ENCODE measurements around the gene NDUFS5. TPM values are rescaled to one million over a fixed set of nuclear protein-coding genes. Genes with fewer than 3 reads are reported as not detected.
A peak's percentile ranks its signal among the peaks of the same experiment; 100 is the strongest.

The NDUFS5 gene
- polyA plus RNA-seq, 1 experiment = 223 TPM

DNA sequence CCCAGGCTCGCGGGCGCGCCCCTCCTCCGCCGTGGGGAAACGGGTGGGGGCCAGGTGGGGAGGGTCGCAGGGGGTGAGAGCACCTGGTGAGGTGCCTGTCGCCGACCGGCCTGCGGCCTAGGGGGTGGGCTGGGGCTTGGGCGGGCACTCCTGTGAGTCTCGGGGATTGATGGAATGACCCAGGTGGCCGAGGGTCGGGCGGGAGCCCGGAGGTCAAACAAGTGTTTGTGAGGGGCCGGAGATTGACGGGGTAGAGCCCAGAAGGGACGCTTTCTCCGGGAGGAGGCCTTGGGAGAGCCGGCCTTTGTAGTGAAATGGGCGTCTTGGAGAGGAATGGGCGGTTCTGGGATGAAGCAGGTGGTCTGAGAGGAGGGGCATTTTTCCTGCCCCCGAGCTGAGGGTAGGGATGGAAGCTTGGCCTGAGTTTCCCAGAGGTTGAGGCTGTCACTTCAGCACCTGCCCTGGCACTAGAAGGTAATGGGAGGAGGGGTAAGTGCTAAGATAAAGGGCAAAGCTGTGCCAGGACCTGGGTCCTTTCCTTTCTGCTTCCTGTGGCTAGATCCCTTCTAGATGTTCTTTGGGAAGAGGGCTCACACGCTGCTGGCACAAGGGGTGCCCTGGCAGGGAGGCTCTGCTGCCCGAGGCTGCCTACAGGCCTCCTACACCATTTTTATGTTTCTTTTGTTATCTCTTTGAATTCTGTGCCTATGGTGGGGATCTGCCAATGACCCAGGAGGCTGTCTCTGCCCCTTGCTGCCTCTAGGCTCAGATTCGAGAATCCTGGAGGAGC, 56.1 kb downstream of the NDUFS5 start:
- POLR2A ChIA-PET = no interaction called here
- TF ChIP-seq CTCF (IDR thresholded peaks at IDR 0.05; ENCODE audit: insufficient read depth, low read depth, low read length) = no peak

GRCh38 chr1:39082811-39083576, 56.8 kb downstream of the NDUFS5 start:
- no peaks in the 10 kb centered on the region for H3K36me3 ChIP-seq (ENCODE audit: control insufficient read depth, insufficient read depth, low read length)
- ChIA-PET CTCF (interaction anchor here (0.6 to 1.6 kb wide), 5 partner anchors 9 to 584 kb away, joined by 3 to 5 read pairs (median 3); no protein-coding TSS in a partner anchor), POLR2A (no interaction called here)
- TF ChIP-seq CTCF (IDR thresholded peaks at IDR 0.05; ENCODE audit: insufficient read depth, low read depth, low read length) = no peak
- no peak for DNase-seq (ENCODE audit: low read depth)
- no peak overlapping the region for H3K4me3 ChIP-seq (ENCODE audit: low read depth, low read length)
- peaks cover 9% of the 10 kb centered on the region for H3K27me3 ChIP-seq (ENCODE audit: control insufficient read depth, insufficient read depth, low read length)

More for the DNA sequence above, 56.1 kb downstream of the NDUFS5 start:
- DNase-seq (ENCODE audit: low read depth) = no peak
- Histone ChIP-seq H3K4me3 (ENCODE audit: low read depth, low read length) (peak overlapping the region; percentile 49), H3K36me3 (ENCODE audit: control insufficient read depth, insufficient read depth, low read length) (no peaks in the 10 kb centered on the region), H3K27me3 (ENCODE audit: control insufficient read depth, insufficient read depth, low read length) (peaks cover 9% of the 10 kb centered on the region)
- CTCF ChIA-PET = interaction anchor here (0.6 to 1.7 kb wide), 6 partner anchors 8 to 583 kb away, joined by 3 to 5 read pairs (median 4); no protein-coding TSS in a partner anchor

- ChIA-PET CTCF (no interaction called here), POLR2A (no interaction called here)
- Histone ChIP-seq H3K36me3 (ENCODE audit: control insufficient read depth, insufficient read depth, low read length) (no peaks in the 10 kb centered on the region), H3K4me3 (ENCODE audit: low read depth, low read length) (no peak overlapping the region), H3K27me3 (ENCODE audit: control insufficient read depth, insufficient read depth, low read length) (peaks cover 9% of the 10 kb centered on the region)
- TF ChIP-seq CTCF (IDR thresholded peaks at IDR 0.05; ENCODE audit: insufficient read depth, low read depth, low read length) = no peak
- DNase-seq (ENCODE audit: low read depth) = no peak
Measured at GRCh38 chr1:39084191-39084590, 58.0 kb downstream of the NDUFS5 start.

Other genes with a start within 250 kb of the NDUFS5 start
- gene RRAGC, start 166.6 kb upstream of the NDUFS5 start, polyA plus RNA-seq (2011; rRNA removed) = 6.5 and 11.1 TPM in 2 replicates
- gene MYCBP, start 153.0 kb upstream of the NDUFS5 start, polyA plus RNA-seq (2011; rRNA removed) = 11.2 and 18.4 TPM in 2 replicates
- gene GJA9, start 144.8 kb upstream of the NDUFS5 start, polyA plus RNA-seq (2011; rRNA removed) = 0.05 TPM in 1 of 2 replicates, not detected in the other
- gene RHBDL2, start 84.5 kb upstream of the NDUFS5 start, polyA plus RNA-seq (2011; rRNA removed) = 0.07 and 0.33 TPM in 2 replicates
- gene AKIRIN1, start 35.1 kb upstream of the NDUFS5 start, polyA plus RNA-seq (2011; rRNA removed) = 31.5 and 48.7 TPM in 2 replicates
- 57.3 and 82.2 TPM in 2 replicates for gene MACF1, start 178.3 kb downstream of the NDUFS5 start, polyA plus RNA-seq (2011; rRNA removed)